ENCODE measurements around the gene LAMA2. TPM values are rescaled to one million over a fixed set of nuclear protein-coding genes. Genes with fewer than 3 reads are reported as not detected.
"Not testable (repeated sequence)": the region's sequence is repeated elsewhere in the genome, so short reads cannot be mapped to it uniquely, and the experiment has no call there.

The LAMA2 gene
- total and polyA plus RNA-seq, 2 donors (not counting 1 experiment from before 2014, with no cell fraction given) = 19.5 to 67.5 TPM

GRCh38 chr6:129163551-129163950 lies 280.6 kb downstream of the LAMA2 start:
- DNase-seq (ENCODE audit: low read depth in 2 of 2) = no peak
- TF ChIP-seq CTCF (conservative IDR thresholded peaks at IDR 0.05 in 1 of 2, IDR thresholded peaks at IDR 0.05 in 1 of 2; ENCODE audit: low read depth in 1 of 2, low read length in 2 of 2) = no peak

GRCh38 chr6:129164032-129164431 lies 281.1 kb downstream of the LAMA2 start:
- no peaks in the 10 kb centered on the region for H3K36me3 ChIP-seq (ENCODE audit: control insufficient read depth, insufficient read depth, low read length)
- H4K20me1 ChIP-seq (ENCODE audit: control insufficient read depth, extremely low read depth, insufficient read depth, low read length) = no peaks in the 10 kb centered on the region
- no peaks in the 10 kb centered on the region for H3K79me2 ChIP-seq (ENCODE audit: control insufficient read depth, insufficient read depth, low read length)
- H3K4me1 ChIP-seq (ENCODE audit: control insufficient read depth, extremely low read depth, insufficient read depth, low read length) = no peaks in the 10 kb centered on the region
- no peak for DNase-seq (ENCODE audit: low read depth in 2 of 2)
- H3K27ac ChIP-seq (ENCODE audit: insufficient read depth, low read length) = no peak overlapping the region
- no peak overlapping the region for H3K4me2 ChIP-seq (ENCODE audit: extremely low read depth, insufficient read depth, low read length)
- H3K9ac ChIP-seq (ENCODE audit: insufficient read depth, low read length) = no peak overlapping the region
- H3K9me3 ChIP-seq (ENCODE audit: control insufficient read depth, insufficient read depth, low read depth, low read length) = no peaks in the 10 kb centered on the region
- H2AFZ ChIP-seq (ENCODE audit: low read length) = no peak overlapping the region
- H3K4me3 ChIP-seq (replicated peaks in 1 of 4; ENCODE audit: control extremely low read depth in 1 of 4, insufficient read depth in 1 of 4, low read depth in 3 of 4, low read length in 4 of 4) = no peak overlapping the region
- TF ChIP-seq EZH2 (IDR thresholded peaks at IDR 0.05; ENCODE audit: low read length, missing control alignments) = no peak
- no peak for TF ChIP-seq CTCF (conservative IDR thresholded peaks at IDR 0.05 in 1 of 2, IDR thresholded peaks at IDR 0.05 in 1 of 2; ENCODE audit: low read depth in 1 of 2, low read length in 2 of 2)
- no peaks in the 10 kb centered on the region for H3K27me3 ChIP-seq (ENCODE audit: control insufficient read depth, insufficient read depth, low read length)

More at GRCh38 chr6:129163551-129163950, 280.6 kb downstream of the LAMA2 start:
- H3K9me3 ChIP-seq (ENCODE audit: control insufficient read depth, insufficient read depth, low read depth, low read length) = no peaks in the 10 kb centered on the region
- H2AFZ ChIP-seq (ENCODE audit: low read length) = no peak overlapping the region
- H3K4me2 ChIP-seq (ENCODE audit: extremely low read depth, insufficient read depth, low read length) = no peak overlapping the region
- H3K27me3 ChIP-seq (ENCODE audit: control insufficient read depth, insufficient read depth, low read length) = no peaks in the 10 kb centered on the region
- H3K27ac ChIP-seq (ENCODE audit: insufficient read depth, low read length) = no peak overlapping the region
- H3K9ac ChIP-seq (ENCODE audit: insufficient read depth, low read length) = no peak overlapping the region
- H4K20me1 ChIP-seq (ENCODE audit: control insufficient read depth, extremely low read depth, insufficient read depth, low read length) = no peaks in the 10 kb centered on the region
- H3K4me3 ChIP-seq (replicated peaks in 1 of 4; ENCODE audit: control extremely low read depth in 1 of 4, insufficient read depth in 1 of 4, low read depth in 3 of 4, low read length in 4 of 4) = no peak overlapping the region
- no peaks in the 10 kb centered on the region for H3K79me2 ChIP-seq (ENCODE audit: control insufficient read depth, insufficient read depth, low read length)
- H3K4me1 ChIP-seq (ENCODE audit: control insufficient read depth, extremely low read depth, insufficient read depth, low read length) = no peaks in the 10 kb centered on the region
- no peaks in the 10 kb centered on the region for H3K36me3 ChIP-seq (ENCODE audit: control insufficient read depth, insufficient read depth, low read length)

DNA sequence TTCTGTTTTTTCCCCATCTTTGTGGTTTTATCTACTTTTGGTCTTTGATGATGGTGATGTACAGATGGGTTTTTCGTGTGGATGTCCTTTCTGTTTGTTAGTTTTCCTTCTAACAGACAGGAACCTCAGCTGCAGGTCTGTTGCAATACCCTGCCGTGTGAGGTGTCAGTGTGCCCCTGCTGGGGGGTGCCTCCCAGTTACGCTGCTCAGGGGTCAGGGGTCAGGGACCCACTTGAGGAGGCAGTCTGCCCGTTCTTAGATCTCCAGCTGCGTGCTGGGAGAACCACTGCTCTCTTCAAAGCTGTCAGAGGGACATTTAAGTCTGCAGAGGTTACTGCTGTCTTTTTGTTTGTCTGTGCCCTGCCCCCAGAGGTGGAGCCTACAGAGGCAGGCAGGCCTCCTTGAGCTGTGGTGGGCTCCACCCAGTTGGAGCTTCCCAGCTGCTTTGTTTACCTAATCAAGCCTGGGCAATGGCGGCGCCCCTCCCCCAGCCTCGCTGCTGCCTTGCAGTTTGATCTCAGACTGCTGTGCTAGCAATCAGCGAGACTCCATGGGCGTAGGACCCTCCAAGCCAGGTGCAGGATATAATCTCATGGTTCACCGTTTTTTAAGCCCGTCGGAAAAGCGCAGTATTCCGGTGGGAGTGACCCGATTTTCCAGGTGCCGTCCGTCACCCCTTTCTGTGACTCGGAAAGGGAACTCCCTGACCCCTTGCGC lies 289.5 kb downstream of the LAMA2 start:
- not testable (repeated sequence) for H3K79me2 ChIP-seq (ENCODE audit: control insufficient read depth, insufficient read depth, low read length); H3K9ac ChIP-seq (ENCODE audit: insufficient read depth, low read length); H3K4me1 ChIP-seq (ENCODE audit: control insufficient read depth, extremely low read depth, insufficient read depth, low read length); DNase-seq (ENCODE audit: low read depth in 2 of 2); H3K36me3 ChIP-seq (ENCODE audit: control insufficient read depth, insufficient read depth, low read length); H2AFZ ChIP-seq (ENCODE audit: low read length); H3K4me3 ChIP-seq (replicated peaks in 1 of 4; ENCODE audit: control extremely low read depth in 1 of 4, insufficient read depth in 1 of 4, low read depth in 3 of 4, low read length in 4 of 4); H3K9me3 ChIP-seq (ENCODE audit: control insufficient read depth, insufficient read depth, low read depth, low read length); H3K27ac ChIP-seq (ENCODE audit: insufficient read depth, low read length); H3K27me3 ChIP-seq (ENCODE audit: control insufficient read depth, insufficient read depth, low read length); H3K4me2 ChIP-seq (ENCODE audit: extremely low read depth, insufficient read depth, low read length); H4K20me1 ChIP-seq (ENCODE audit: control insufficient read depth, extremely low read depth, insufficient read depth, low read length)

Data from fibroblast of lung (primary cell).